Measurements from ENCODE around the gene FMNL2.
A peak's percentile ranks its signal among the peaks of the same experiment; 100 is the strongest.
"Not testable (repeated sequence)": the region's sequence is repeated elsewhere in the genome, so short reads cannot be mapped to it uniquely, and the experiment has no call there.

FMNL2 gene

DNA sequence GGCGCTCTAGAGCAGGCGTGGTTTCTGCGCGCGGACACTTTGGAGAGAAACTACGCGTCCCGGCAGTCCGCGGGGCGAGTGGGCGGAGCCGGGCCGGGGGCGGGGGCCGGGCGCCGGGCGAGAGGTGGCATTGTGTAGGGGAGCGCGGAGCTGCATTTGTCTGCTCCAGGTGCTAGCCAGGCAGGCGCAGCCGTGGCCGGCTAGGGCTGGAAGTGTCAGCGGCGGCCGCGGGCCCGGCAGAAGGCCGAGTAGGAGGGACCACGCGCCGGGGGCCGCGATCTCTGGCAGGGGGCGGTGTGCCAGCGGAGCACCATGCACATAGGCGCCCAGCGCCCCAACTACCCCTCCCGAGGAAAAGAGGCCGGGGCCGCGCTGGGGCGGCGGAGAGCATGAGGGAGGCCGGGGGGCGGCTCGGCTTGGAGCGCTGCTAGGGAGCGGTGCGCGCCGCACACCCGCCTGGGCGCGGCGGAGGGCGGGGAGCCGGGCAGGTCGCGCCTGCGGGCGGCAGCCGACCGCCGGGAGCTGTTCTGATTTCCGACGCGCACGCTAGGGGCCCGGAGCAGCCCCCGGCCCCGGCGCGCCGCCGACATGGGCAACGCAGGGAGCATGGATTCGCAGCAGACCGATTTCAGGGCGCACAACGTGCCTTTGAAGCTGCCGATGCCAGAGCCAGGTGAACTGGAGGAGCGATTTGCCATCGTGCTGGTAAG lies at the start of gene FMNL2:
Gene FMNL2 (plus strand): TSS at position 159 of the 710 bp plus-strand sequence.
- peak; percentile 33 to 74 for DNase-seq

DNA sequence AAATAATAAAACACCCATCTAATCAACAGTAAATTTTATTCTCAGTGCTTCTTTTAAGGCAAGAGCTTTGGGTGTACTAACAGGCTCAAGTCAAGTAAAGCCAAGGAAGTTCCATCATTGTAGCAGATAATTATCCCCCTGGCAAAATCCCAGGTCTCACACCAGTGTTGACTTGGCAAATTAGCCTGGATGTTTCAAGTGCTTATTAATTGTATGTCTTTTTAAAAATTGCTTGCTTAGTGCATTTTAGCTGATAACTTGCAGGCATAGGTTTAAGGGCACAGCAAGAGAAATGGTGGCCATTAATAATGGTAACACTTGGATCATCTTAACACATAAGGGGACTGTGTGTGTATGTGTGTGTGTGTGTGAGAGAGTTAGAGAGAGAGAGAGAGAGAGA lies 42.0 kb upstream of the FMNL2 start:
- DNase-seq: no peak

DNA sequence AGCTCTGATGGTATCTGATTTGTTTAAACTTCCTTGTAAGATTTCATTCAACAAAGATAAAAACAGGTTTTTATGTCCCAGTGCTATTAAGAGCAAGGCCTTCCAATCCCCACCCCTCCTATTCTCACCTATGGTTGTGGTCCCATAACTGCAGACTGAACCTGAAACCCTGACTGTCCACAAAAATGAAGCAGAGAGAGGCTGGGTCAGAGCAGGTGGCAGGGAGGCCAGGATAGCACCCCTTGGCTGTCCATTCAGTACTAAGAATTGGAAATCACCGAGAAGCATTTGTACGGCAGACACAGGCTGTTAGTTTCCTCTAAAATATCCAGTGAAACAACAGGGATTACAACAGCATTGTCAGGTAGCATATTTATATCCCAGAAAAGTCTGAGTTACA lies 37.3 kb upstream of the FMNL2 start:
- DNase-seq: no peak

DNA sequence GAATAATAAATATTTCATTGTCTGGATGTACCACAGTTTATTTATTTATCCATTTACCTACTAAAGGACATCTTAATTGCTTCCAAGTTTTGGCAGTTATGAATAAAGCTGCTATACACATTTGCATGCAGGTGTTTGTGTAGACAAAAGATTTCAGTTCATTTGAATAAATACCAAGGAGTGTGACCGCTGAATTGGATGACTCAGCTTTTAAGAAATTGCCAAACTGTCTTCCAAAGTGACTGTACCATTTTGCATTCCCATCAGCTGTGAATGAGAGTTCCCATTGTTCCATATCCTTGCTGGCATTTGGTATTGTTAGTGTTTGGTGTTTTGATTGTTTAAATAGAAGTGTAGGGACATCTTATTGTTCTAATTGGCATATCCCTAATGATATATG lies 36.2 kb upstream of the FMNL2 start:
- no peak for DNase-seq

DNA sequence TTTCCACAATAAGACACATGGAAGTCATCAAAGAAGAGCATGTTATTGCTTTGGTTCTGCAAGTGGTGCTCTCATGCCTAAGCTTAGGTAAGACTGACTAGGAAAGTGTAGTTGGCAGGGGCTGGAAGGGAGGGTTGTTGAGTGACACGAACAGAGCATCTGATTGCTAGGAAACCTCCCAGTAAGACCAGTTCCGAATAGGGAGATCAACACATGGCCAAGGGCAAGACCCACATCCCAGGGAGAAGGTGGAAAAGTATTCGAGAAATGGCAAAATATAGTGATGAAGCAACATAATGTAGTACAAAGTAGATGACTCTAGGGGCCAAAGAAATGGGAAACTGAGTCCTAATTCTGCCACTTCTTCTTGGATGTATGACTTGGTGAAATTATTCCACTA lies 33.8 kb upstream of the FMNL2 start:
- DNase-seq: no peak

DNA sequence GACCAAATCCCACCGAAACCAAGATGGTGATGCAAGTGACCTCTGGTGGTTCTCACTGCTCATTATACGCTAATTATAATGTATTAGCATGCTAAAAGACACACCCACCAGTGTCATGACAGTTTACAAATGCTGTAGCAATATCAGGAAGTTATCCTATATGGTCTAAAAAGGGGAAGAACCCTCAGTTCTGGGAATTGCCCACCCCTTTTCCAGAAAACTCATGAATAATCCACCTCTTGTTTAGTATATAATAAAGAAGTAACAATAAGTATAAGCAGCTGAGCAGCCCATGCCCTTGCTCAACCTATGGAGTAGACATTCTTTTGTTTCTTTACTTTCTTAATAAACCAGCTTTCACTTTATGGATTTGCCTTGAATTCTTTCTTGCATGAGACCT lies 31.0 kb upstream of the FMNL2 start:
- no peak for DNase-seq

DNA sequence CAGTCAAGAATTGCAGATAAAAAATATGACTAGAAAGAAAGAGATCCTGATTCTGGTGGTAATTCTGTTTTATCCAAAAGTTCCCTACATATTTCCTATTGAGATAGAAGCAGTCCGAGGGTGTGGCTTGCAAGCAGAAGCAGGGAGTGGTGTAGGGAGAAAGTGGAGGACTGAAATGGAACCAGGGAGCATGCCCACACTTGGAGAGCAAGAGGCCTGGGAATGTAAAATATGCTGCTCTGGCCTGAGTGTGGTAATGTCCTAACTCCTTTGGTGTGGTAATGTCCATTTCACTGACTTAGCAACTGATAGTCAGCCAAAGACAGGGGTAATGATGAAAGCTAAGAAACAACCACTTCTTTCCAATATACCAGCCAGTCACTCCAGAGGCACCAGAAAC lies 30.1 kb upstream of the FMNL2 start:
- DNase-seq: no peak

DNA sequence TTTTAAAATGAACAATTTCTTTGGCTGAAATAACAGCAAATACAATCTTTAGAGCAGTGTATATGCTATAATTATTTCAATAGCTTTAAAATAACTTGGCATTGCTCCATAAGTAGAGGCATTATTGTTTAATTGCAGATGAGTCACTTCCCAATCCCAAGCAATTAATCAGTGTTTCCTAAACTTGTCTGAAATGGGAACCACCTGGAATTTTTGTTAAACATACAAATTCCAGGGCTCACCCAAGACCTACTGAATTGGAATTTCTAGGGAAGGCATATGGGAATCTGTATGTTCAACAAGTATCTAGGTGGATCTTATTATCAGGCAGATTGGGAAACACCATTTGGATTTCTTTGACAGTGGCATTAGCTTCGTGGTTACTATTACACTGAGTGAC lies 27.1 kb upstream of the FMNL2 start:
- no peak for DNase-seq

DNA sequence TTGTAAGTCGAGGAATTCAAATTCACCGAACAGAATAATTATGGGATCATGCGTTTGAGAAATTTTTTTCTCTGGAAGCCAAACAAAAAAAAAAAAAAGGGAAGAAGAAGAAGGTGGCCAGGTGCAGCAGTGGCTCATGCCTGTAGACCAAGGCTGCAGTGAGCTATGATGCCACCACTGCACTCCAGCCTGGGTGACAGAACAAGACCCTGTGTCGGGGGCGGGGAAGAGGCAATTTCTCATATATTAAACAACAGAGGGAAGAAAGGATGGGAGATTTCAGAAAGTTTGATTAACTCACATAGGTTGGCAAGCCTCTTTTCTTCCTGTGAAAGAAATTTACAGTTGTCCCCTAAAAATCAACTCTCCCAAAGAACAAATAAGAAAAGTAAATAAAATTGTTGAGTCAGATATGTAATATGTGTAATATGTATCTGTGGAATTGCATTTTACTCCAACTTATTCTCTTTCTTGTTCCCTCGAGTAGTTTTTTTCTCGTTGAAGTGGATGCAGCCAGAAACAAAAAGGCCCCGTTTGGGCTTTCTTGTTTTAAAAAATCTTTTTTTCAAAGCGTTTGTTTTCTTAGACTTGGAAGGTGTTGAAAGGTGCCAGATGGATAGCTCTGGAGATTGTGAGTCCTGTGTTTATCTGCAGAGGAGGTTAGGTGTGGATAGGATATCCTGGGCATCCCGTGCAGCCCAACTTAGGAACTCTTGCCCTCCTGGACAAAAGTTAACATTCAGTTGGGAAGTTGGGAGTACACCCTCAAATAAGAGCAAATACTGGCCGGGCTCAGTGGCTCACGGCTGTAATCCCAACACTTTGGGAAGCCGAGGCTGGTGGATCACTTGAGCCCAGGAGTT lies 25.4 kb upstream of the FMNL2 start:
- no peak for DNase-seq

DNA sequence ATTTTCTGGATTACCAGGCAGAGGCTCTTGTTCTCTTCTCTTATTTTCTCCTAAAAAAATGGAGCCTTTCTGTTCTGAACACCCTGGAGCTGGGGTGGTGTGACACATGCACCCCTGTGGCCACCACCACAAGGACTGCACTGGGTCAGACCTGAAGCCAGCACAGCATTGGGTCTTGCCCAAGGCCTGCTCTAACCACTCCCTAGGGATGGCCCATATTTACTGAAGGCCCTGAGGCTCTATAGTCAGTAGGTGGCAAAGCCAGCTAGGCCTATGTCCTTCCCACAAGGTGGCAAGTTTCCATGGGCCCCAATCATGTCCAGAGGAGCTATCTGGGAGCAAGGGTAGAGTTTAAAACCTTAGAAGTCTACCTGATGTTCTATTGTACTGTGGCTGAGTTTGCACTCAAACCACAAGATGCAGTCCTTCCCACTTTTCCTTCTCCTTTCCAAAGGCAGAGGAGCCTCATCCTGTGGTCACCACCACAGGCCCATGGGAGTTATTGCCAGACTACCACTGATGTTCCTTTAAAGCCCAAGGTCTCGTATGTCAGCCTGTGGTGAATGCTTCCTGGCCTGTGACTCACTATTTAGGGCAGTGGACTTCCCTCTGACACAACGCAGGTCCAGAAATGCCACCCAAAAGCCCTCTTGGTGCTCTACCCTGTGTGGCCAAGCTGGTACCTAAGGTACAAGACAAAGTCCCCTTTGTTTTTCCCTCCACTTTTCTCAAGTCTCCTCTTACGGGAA lies 15.0 kb upstream of the FMNL2 start:
- DNase-seq: no peak

DNA sequence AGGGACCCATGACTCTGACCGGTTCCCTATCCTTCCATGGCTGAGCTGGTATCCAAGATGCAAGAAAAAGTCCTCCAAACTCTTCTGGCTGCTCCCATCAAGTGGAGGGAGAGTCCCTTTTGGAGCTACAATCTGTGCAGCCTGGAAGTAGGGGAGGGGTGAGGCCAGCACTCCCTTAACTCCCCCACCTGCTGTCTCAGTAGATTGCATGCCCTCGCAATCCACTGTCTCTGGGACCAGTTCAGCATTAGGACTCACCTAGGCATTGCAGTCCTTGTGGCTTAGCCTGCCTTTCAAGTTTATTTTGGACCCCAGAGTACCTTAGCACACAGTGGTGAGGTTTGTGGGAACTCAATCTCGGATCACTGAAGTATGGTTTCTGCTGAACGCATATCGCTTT lies 14.2 kb upstream of the FMNL2 start:
- DNase-seq: no peak

DNA sequence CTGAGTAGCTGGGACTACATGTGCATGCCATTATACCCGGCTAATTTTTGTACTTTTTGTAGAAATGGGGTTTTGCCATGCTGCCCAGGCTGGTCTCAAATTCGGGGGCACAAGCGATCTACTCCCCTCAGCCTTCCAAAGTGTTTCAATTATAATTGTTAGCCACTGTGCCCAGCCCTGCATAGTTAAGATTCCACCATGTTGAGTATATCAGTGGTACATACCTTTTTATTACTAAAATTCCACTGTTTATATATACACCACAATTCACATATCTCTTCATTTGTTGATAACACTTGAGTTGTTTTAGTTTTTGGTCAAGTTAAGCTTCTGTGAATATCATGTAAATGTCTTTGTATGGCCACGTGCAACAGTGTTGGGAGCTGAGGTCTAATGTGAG lies 12.8 kb upstream of the FMNL2 start:
- DNase-seq: no peak

DNA sequence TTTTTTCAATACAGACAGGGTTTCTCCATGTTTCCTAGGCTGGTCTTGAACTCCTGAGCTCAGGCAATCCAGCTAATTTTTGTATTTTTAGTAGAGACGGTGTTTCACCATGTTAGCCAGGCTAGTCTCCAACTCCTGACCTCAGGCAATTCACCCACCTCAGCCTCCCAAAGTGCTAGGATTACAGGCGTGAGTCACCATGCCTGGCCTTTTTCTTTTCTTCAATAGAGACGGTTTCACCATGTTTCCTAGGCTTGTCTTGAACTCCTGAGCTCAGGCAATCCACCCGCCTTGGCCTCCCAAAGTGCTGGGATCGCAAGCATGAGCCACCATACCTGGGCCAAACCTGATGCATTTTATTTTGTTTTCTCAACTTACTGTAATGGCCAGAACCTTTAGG lies 9.8 kb upstream of the FMNL2 start:
- not testable (repeated sequence) for DNase-seq

DNA sequence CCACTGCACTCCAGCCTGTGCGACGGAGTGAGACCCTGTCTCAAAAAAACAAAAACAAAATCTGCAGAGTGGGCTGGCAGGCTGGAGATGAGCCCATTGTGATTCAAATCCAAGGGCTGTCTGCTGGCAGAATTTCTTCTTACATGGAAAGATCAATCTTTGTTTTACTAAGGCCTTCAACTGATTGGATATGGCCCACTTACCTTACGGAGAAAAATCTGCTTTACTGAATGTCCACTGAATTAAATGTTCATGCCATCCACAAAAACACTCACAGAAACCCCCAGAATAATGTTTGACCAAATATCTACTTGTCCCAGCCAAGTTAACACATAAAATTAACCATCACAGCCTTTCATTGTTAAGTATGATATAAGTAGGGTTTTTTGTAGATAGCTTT lies 8.3 kb upstream of the FMNL2 start:
- no peak for DNase-seq

DNA sequence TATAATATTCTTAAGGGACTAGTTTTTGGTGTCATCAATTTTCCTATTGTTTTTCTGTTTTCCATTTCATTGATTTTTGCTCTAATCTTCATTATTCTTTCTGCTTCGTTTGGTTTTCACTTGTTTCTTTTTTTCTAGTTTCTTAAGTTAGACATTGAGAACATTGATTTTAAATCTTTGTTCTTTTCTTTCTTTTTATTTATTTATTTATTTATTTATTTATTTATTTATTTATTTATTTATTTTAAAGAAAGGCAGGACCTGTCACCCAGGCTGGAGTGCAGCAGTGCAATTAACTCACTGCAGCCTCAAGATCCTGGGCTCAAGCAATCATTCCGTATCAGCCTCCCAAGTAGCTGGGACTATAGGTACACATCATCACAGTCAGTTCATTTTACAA lies 7.0 kb upstream of the FMNL2 start:
- no peak for DNase-seq

DNA sequence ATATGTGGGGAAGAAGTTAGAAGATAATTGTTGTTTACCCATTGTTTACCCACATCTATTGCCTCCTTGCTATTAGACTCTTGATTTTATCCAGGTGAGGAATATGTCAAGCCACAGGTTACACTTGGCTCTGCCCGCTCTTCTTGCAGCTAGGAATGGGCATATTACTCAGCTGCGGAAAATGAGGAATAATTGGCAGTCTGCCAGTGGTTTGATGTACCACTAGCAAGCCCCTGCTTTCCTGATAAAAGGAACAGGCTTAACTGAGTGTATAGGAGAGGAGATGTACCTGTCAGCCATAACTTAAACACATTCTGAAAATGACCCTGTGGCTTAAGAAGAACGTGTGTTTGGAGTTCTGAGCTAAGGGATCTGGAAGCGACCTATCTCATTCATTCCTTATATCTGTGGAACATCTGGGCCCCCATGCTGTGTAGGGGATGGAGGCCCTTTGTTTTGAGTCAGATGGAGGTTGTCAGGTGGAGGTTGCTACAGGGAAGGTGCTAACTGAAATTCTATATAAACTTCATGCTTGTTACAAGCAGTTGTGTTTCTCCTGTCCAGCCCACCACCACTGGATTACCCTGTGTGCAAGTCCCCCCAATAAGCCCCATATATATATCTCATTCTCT lies 4.6 kb upstream of the FMNL2 start:
- no peak for DNase-seq

DNA sequence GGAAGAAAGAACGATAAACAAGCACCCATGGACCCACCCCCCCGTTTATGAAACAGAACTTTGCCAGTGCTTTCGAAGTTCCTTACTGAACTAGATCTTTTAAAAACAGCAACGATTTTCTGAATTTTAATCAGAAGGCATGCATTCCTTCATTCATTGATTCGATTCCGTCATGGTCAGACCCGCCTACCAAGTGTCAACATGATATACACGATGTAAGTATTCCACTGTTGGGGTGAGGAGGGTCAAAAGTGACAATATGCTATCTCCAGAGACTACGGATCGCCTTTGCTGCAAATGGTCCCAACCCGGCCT lies 316 bp upstream of the FMNL2 start:
- no peak for DNase-seq

DNA sequence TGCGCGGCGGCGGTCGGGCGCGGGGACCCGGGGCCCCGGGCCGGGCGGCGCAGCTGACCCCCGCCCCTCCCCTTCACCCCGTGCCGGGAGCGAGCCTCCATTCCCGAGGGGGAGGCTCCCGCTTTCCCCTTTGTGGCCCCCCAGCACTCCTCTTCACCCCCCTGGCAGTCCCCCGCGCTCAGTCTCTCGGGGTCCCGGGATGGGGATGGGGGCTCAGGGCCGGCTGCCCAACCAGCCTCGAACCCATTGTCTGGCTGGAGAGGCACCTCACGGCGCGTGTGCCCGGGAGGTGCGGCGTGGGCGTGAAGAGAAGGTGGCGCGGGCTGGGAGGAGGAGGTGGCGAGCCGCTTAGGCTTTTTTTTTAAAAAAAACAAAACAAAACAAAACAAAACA lies 748 bp downstream of the FMNL2 start:
- DNase-seq: no peak

DNA sequence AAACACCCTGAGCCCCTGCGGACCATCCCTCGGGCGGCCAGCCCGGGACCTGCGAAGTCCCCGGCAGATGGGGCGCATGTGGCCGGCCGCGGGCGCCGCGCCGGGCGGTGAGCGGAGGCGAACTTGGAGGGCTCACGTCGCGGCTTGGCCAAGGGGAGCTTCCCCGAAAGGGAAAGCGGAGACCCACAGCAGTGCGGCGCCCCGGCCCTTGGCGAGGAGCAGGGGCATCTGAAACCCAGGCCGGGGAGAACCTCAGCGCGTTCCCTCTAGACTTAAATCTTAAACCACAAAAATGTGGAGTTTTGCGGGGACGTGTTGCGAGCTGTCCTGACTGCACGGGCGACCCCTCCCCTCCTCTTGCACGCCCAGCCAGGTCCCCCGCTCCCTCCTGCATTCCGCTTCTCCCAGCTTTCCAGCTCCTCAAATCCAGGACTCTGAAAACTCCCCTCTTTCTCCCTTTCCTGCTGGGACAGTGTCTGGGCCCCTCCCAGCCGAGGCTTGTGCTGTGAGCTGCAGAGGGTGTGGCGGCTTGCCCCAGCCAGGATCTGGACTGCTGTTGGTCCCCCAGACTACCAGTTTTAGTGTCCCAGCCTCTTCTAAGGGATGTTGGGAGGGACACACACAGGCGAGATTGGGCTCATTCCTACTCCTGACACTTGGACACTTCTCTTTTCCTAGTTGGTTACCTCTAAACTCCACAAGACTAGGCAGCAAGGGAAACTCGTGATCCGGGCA lies 1.3 kb downstream of the FMNL2 start:
- no peak for DNase-seq

DNA sequence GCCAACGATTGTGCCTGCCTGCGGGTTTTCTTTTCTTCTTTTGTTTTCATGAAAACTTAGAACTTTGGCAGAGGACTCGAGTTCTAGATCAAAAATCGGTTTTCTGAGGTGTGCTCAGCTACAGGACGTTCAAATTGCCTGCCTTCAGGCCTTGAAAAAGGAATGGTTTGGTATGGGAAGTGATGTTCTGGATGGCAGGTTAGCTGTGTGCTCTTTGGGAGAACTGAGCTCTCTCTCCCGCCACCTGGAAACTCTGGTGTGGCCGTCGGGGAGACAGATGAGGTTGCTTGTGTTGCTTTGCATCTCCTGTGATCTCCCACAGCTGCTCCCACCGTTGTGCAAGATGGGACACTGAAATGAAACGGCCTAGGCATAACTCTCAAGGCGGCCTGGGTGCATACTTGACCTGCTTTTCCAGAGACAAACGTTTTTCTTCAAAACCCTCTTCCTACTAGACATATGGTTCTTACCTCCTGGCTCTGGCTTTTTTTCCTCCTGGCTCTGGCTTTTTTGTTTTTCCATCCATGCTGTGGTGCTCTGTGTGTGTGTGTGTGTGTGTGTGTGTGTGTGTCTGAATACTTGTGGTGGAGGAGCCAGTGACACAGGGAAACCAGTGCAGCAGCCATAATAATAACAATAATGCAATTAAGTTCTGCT lies 2.0 kb downstream of the FMNL2 start:
- DNase-seq: no peak

DNA sequence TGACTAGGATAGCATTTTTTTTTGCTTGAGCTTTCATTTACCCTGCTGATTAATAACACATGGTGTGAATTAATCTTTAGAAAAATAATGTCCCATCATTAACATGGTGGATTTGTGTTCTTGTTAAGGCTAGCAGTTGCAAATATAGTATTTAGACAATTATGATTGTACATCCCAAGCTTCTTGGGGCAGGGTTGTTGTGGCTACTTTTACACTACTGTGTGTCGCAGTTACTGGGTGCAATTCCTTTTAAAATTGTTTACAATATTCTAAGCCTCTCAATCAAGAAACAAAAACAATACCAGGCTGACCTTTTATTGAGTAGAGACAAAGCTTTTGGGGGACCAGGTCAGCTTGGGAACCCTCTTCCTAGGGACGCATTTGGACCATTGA lies 2.5 kb downstream of the FMNL2 start:
- no peak for DNase-seq

Measured in cerebellar nuclear complex (tissue), 1 donor.